Measurements from ENCODE around the gene ITGB3. TPM values are rescaled to one million over a fixed set of nuclear protein-coding genes. Genes with fewer than 3 reads are reported as not detected.

The ITGB3 gene
- total and polyA plus RNA-seq, 9 of the 15 experiments (the other 6 are each of a cell fraction or from before 2014, with no cell fraction given): 0.08 to 2.6 (median 0.62) TPM; not detected in 1

GRCh38 chr17:47288531-47289116 is 35.0 kb downstream of the ITGB3 start (continued):
- TF ChIP-seq HEY1 (CRISPR knock-in tag; IDR thresholded peaks at IDR 0.05; ENCODE audit: borderline replicate concordance) (no peak), PML (IDR thresholded peaks at IDR 0.05; ENCODE audit: low read length) (peak; percentile 45; the same call in 1 of the 2 replicates), KLF16 (IDR thresholded peaks at IDR 0.05) (peak; percentile 81; the same call in 1 of the 2 replicates), ZNF449 (CRISPR knock-in tag; IDR thresholded peaks at IDR 0.05) (0 out of 2 replicates have a peak, but pooled peaks have one; percentile 14), NCOA4 (IDR thresholded peaks at IDR 0.05; ENCODE audit: partially characterized antibody) (no peak), CREB1 (IDR thresholded peaks at IDR 0.05) (peak; percentile 46), CREB1 (CRISPR knock-in tag; IDR thresholded peaks at IDR 0.05) (no peak), CUX1 (CRISPR knock-in tag; IDR thresholded peaks at IDR 0.05) (peak; percentile 68; the same call in 1 of the 2 replicates), DDX20 (tag; IDR thresholded peaks at IDR 0.05; ENCODE audit: low read depth) (no peak)
